GM12891 (cell line): Measurements from ENCODE around the gene ZBTB20.

Experiments used
- POLR2A ChIP-seq: IDR thresholded peaks from 2 replicates; pipeline ENCODE4 v1.6.1; 2011; ENCODE audit warnings: low read depth, low read length, control low read depth
- POLR2AphosphoS5 ChIP-seq: IDR thresholded peaks from 2 replicates; pipeline ENCODE4 v1.6.1; 2011; ENCODE audit warnings: low read depth, low read length, control low read depth

DNA sequence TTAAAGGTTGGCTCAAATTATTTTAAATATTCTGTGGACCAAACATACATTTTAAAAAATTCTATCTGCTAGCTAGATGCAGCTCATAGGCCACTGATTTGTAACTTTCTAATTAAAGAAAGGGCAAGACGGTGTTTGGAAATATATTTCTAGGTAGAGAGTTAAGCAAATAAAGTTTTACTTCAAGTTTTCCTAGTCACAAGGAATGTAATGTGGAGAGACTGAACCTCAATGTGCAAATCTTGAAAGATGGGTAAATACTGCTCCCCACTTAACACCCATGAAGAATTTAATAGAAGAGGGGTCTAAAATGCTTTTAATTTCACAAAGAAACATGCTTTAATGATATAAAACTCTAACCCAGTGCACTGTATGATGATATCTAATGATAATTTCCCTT lies 678.0 kb downstream of the ZBTB20 start:
- TF ChIP-seq POLR2AphosphoS5, result no peak
- no peak for TF ChIP-seq POLR2A
